Stomach (tissue), 4 donors: ENCODE data around the gene CIAO2B.

Experiments
- EP300 ChIP-seq: sonication (generic); formaldehyde crosslinking; IDR thresholded peaks from one replicate; pipeline ENCODE4 v1.6.1; 2017; ENCODE audit warnings: antibody characterized with exemption
- POLR2A ChIP-seq, 4 donors: fragments of 450-650 bp; IDR thresholded peaks; one replicate each; pipeline ENCODE4 v1.6.1; 2016; ENCODE audit warnings: antibody characterized with exemption in 4 of 4, control low read depth in 2 of 4, mild to moderate bottlenecking in 1 of 4, moderate library complexity in 1 of 4
- POLR2AphosphoS5 ChIP-seq, 3 donors: sonication (generic); formaldehyde crosslinking; IDR thresholded peaks; one replicate each; pipeline ENCODE4 v1.6.1; 2016; ENCODE audit warnings: antibody characterized with exemption in 3 of 3
- TF ChIP-seq, protein P1 (sequence below), 7 experiments: fragments of 450-650 bp in 4 of 7; fragments of 200-600 bp in 3 of 7; sonication (generic) in 3 of 7; IDR thresholded peaks; one replicate each; pipeline ENCODE4 v1.5.1; 2016 to 2019; ENCODE audit warnings: antibody characterized with exemption in 7 of 7, control low read depth in 2 of 7, mild to moderate bottlenecking in 1 of 7

DNA sequence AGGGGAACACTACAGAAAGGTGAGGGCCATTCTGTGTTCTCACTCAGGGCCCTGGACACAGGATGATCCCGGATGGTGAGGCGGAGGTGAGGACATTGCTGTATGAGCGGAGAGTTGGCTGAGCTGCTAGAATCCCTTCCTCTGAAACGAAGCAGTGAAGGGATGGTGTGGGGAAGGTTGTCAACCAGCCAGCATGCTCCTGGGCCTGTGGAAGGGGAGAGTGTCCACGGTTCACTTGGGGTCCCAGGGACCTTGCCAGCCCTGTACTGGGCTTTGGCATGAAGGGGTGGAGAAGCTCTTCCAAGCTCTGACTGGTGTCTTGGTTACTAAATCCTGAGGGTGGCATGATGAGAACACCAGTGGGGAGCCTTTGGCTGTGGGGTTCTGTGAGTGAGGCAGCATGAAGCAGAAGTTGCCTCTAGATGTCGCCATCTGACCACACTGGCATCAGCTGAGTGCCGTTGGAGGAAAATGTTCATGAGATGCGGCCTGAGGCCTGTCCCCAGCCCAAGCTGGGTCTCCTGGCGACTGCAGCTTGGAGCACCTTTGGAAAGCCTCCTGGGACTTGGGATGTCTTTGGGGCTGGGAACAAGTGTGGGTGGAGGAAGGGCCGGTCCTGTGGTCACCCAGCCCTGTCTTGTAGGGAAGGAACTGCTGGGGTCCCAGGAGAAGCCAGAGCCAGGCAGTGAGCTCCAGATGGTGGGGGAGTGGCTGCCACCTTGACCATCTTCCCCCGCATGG lies 39.1 kb downstream of the CIAO2B start:
- TF ChIP-seq, protein P1, sequence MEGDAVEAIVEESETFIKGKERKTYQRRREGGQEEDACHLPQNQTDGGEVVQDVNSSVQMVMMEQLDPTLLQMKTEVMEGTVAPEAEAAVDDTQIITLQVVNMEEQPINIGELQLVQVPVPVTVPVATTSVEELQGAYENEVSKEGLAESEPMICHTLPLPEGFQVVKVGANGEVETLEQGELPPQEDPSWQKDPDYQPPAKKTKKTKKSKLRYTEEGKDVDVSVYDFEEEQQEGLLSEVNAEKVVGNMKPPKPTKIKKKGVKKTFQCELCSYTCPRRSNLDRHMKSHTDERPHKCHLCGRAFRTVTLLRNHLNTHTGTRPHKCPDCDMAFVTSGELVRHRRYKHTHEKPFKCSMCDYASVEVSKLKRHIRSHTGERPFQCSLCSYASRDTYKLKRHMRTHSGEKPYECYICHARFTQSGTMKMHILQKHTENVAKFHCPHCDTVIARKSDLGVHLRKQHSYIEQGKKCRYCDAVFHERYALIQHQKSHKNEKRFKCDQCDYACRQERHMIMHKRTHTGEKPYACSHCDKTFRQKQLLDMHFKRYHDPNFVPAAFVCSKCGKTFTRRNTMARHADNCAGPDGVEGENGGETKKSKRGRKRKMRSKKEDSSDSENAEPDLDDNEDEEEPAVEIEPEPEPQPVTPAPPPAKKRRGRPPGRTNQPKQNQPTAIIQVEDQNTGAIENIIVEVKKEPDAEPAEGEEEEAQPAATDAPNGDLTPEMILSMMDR (IDR thresholded peaks at IDR 0.05), result peak in 5 of 7 experiments; percentile 61 to 78 (median 70)
- TF ChIP-seq POLR2A (IDR thresholded peaks at IDR 0.05) (no peak), EP300 (no peak), POLR2AphosphoS5 (IDR thresholded peaks at IDR 0.05) (peak in 1 of 3 donors; percentile 59)
